ENCODE data around the gene CDK5RAP2.
A peak's percentile ranks its signal among the peaks of the same experiment; 100 is the strongest.

Gene CDK5RAP2

GRCh38 chr9:120539951-120540350 lies 40.0 kb downstream of the CDK5RAP2 start:
- no CpG with 5 or more reads among the region's 9 CpGs for WGBS (ENCODE audit: extremely low coverage, insufficient coverage, insufficient read length)
- Histone ChIP-seq H3K4me2 (ENCODE audit: low read length) (no peak overlapping the region), H2AFZ (ENCODE audit: insufficient read depth, low read length, poor library complexity) (no peak overlapping the region), H3K4ac (ENCODE audit: low read depth, low read length) (no peak overlapping the region), H3K9ac (ENCODE audit: low read length) (no peak overlapping the region), H2AK5ac (ENCODE audit: low read length) (peak overlapping the region; percentile 11), H3K27ac (ENCODE audit: low read depth, low read length) (no peak overlapping the region), H3K14ac (ENCODE audit: low read length) (no peak overlapping the region), H3K23ac (ENCODE audit: low read length) (no peak overlapping the region), H4K91ac (ENCODE audit: low read depth, low read length) (peak overlapping the region; percentile 1), H2BK12ac (ENCODE audit: low read length) (peak overlapping the region; percentile 89), H3K36me3 (ENCODE audit: control insufficient read depth in 1 of 2, insufficient read depth in 2 of 2, low read length in 2 of 2) (peaks cover 5 to 13% of the 10 kb centered on the region in 2 experiments), H3K79me2 (ENCODE audit: control insufficient read depth, insufficient read depth, low read length, poor library complexity) (no peaks in the 10 kb centered on the region), H3K18ac (ENCODE audit: low read length) (peak overlapping the region; percentile 44), H3K4me3 (ENCODE audit: low read depth, low read length) (no peak overlapping the region), H3K27me3 (ENCODE audit: insufficient read depth, low read length) (no peaks in the 10 kb centered on the region), H3K9me3 (ENCODE audit: insufficient read depth, low read depth, low read length) (no peaks in the 10 kb centered on the region), H4K8ac (ENCODE audit: low read depth, low read length) (no peak overlapping the region), H4K12ac (ENCODE audit: low read depth, low read length) (no peak overlapping the region), H2BK5ac (ENCODE audit: low read depth, low read length, poor library complexity) (no peak overlapping the region), H3K4me1 (ENCODE audit: control insufficient read depth in 1 of 2, insufficient read depth in 2 of 2, low read length in 2 of 2) (peaks cover 12 to 24% of the 10 kb centered on the region in 2 experiments), H2BK120ac (ENCODE audit: insufficient read depth, low read length, poor library complexity) (peak overlapping the region; percentile 57), H3K79me1 (ENCODE audit: low read length) (no peaks in the 10 kb centered on the region)
- no peak for DNase-seq

- H2BK5ac ChIP-seq (ENCODE audit: low read depth, low read length, poor library complexity), result no peak overlapping the region
- no peak overlapping the region for H3K18ac ChIP-seq (ENCODE audit: low read length)
- DNase-seq, result peak in 1 of 2 donors; percentile 64
- no peak overlapping the region for H3K4ac ChIP-seq (ENCODE audit: low read depth, low read length)
- no peak overlapping the region for H3K9ac ChIP-seq (ENCODE audit: low read length)
- H3K4me3 ChIP-seq (ENCODE audit: low read depth, low read length), result no peak overlapping the region
- H4K12ac ChIP-seq (ENCODE audit: low read depth, low read length), result no peak overlapping the region
- peaks cover 10 to 21% of the 10 kb centered on the region in 2 experiments for H3K4me1 ChIP-seq (ENCODE audit: control insufficient read depth in 1 of 2, insufficient read depth in 2 of 2, low read length in 2 of 2)
- no peak overlapping the region for H3K4me2 ChIP-seq (ENCODE audit: low read length)
- no peak overlapping the region for H3K23ac ChIP-seq (ENCODE audit: low read length)
- no peak overlapping the region for H2BK120ac ChIP-seq (ENCODE audit: insufficient read depth, low read length, poor library complexity)
- no peaks in the 10 kb centered on the region for H3K9me3 ChIP-seq (ENCODE audit: insufficient read depth, low read depth, low read length)
- peak overlapping the region; percentile 84 for H3K27ac ChIP-seq (ENCODE audit: low read depth, low read length)
- WGBS (ENCODE audit: extremely low coverage, insufficient coverage, insufficient read length), result no CpG with 5 or more reads among the region's 3 CpGs
- H3K36me3 ChIP-seq (ENCODE audit: control insufficient read depth in 1 of 2, insufficient read depth in 2 of 2, low read length in 2 of 2), result peaks cover 2 to 12% of the 10 kb centered on the region in 2 experiments
- H3K14ac ChIP-seq (ENCODE audit: low read length), result no peak overlapping the region
- H3K27me3 ChIP-seq (ENCODE audit: insufficient read depth, low read length), result no peaks in the 10 kb centered on the region
- no peak overlapping the region for H4K8ac ChIP-seq (ENCODE audit: low read depth, low read length)
- no peaks in the 10 kb centered on the region for H3K79me1 ChIP-seq (ENCODE audit: low read length)
- no peaks in the 10 kb centered on the region for H3K79me2 ChIP-seq (ENCODE audit: control insufficient read depth, insufficient read depth, low read length, poor library complexity)
- H4K91ac ChIP-seq (ENCODE audit: low read depth, low read length), result no peak overlapping the region
- no peak overlapping the region for H2AK5ac ChIP-seq (ENCODE audit: low read length)
- no peak overlapping the region for H2AFZ ChIP-seq (ENCODE audit: insufficient read depth, low read length, poor library complexity)
- no peak overlapping the region for H2BK12ac ChIP-seq (ENCODE audit: low read length)
Observed at GRCh38 chr9:120538339-120538738, 41.6 kb downstream of the CDK5RAP2 start.

GRCh38 chr9:120536949-120537640 lies 42.9 kb downstream of the CDK5RAP2 start:
- H2AFZ ChIP-seq (ENCODE audit: insufficient read depth, low read length, poor library complexity), result no peak overlapping the region
- DNase-seq, result peak; percentile 21 to 71
- H3K4ac ChIP-seq (ENCODE audit: low read depth, low read length), result no peak overlapping the region
- peak overlapping the region; percentile 47 for H3K18ac ChIP-seq (ENCODE audit: low read length)
- no peak overlapping the region for H2AK5ac ChIP-seq (ENCODE audit: low read length)
- H4K91ac ChIP-seq (ENCODE audit: low read depth, low read length), result no peak overlapping the region
- no peak overlapping the region for H4K12ac ChIP-seq (ENCODE audit: low read depth, low read length)
- no peak overlapping the region for H3K4me2 ChIP-seq (ENCODE audit: low read length)
- WGBS (ENCODE audit: extremely low coverage, insufficient coverage, insufficient read length), result no CpG with 5 or more reads among the region's 5 CpGs
- no peak overlapping the region for H3K23ac ChIP-seq (ENCODE audit: low read length)
- no peak overlapping the region for H3K27ac ChIP-seq (ENCODE audit: low read depth, low read length)
- H3K79me2 ChIP-seq (ENCODE audit: control insufficient read depth, insufficient read depth, low read length, poor library complexity), result no peaks in the 10 kb centered on the region
- H3K9ac ChIP-seq (ENCODE audit: low read length), result no peak overlapping the region
- no peak overlapping the region for H3K14ac ChIP-seq (ENCODE audit: low read length)
- no peak overlapping the region for H2BK5ac ChIP-seq (ENCODE audit: low read depth, low read length, poor library complexity)
- H2BK120ac ChIP-seq (ENCODE audit: insufficient read depth, low read length, poor library complexity), result no peak overlapping the region
- peak overlapping the region; percentile 58 for H4K8ac ChIP-seq (ENCODE audit: low read depth, low read length)
- no peaks in the 10 kb centered on the region for H3K9me3 ChIP-seq (ENCODE audit: insufficient read depth, low read depth, low read length)
- H3K4me3 ChIP-seq (ENCODE audit: low read depth, low read length), result no peak overlapping the region
- H3K36me3 ChIP-seq (ENCODE audit: control insufficient read depth in 1 of 2, insufficient read depth in 2 of 2, low read length in 2 of 2), result peaks cover 7 to 21% of the 10 kb centered on the region in 2 experiments
- H3K79me1 ChIP-seq (ENCODE audit: low read length), result no peaks in the 10 kb centered on the region
- H2BK12ac ChIP-seq (ENCODE audit: low read length), result no peak overlapping the region
- no peaks in the 10 kb centered on the region for H3K27me3 ChIP-seq (ENCODE audit: insufficient read depth, low read length)
- peaks cover 12 to 18% of the 10 kb centered on the region in 2 experiments for H3K4me1 ChIP-seq (ENCODE audit: control insufficient read depth in 1 of 2, insufficient read depth in 2 of 2, low read length in 2 of 2)

GRCh38 chr9:120536094-120536493 lies 43.9 kb downstream of the CDK5RAP2 start:
- Histone ChIP-seq H2AK5ac (ENCODE audit: low read length) (no peak overlapping the region), H4K12ac (ENCODE audit: low read depth, low read length) (no peak overlapping the region), H3K9ac (ENCODE audit: low read length) (no peak overlapping the region), H3K4me3 (ENCODE audit: low read depth, low read length) (no peak overlapping the region), H4K8ac (ENCODE audit: low read depth, low read length) (no peak overlapping the region), H3K9me3 (ENCODE audit: insufficient read depth, low read depth, low read length) (no peaks in the 10 kb centered on the region), H3K14ac (ENCODE audit: low read length) (no peak overlapping the region), H3K36me3 (ENCODE audit: control insufficient read depth in 1 of 2, insufficient read depth in 2 of 2, low read length in 2 of 2) (peaks cover 7 to 19% of the 10 kb centered on the region in 2 experiments), H2BK5ac (ENCODE audit: low read depth, low read length, poor library complexity) (no peak overlapping the region), H3K79me2 (ENCODE audit: control insufficient read depth, insufficient read depth, low read length, poor library complexity) (no peaks in the 10 kb centered on the region), H3K4ac (ENCODE audit: low read depth, low read length) (no peak overlapping the region), H3K27me3 (ENCODE audit: insufficient read depth, low read length) (no peaks in the 10 kb centered on the region), H4K91ac (ENCODE audit: low read depth, low read length) (no peak overlapping the region), H3K4me1 (ENCODE audit: control insufficient read depth in 1 of 2, insufficient read depth in 2 of 2, low read length in 2 of 2) (peaks cover 11 to 14% of the 10 kb centered on the region in 2 experiments), H3K79me1 (ENCODE audit: low read length) (no peaks in the 10 kb centered on the region), H3K23ac (ENCODE audit: low read length) (no peak overlapping the region), H2AFZ (ENCODE audit: insufficient read depth, low read length, poor library complexity) (no peak overlapping the region), H2BK120ac (ENCODE audit: insufficient read depth, low read length, poor library complexity) (no peak overlapping the region), H3K27ac (ENCODE audit: low read depth, low read length) (no peak overlapping the region), H2BK12ac (ENCODE audit: low read length) (no peak overlapping the region), H3K18ac (ENCODE audit: low read length) (no peak overlapping the region), H3K4me2 (ENCODE audit: low read length) (no peak overlapping the region)
- WGBS (ENCODE audit: extremely low coverage, insufficient coverage, insufficient read length), result no CpG with 5 or more reads among the region's 6 CpGs
- DNase-seq, result no peak
